GM04504 (cell line): ENCODE data around the gene TCEA3.
"Not testable (repeated sequence)": the region's sequence is repeated elsewhere in the genome, so short reads cannot be mapped to it uniquely, and the experiment has no call there.

ENCODE experiments used
- DNase-seq: peaks from one replicate; pipeline ENCODE4 v3.0.0-alpha.2; 2012; ENCODE audit warnings: low read depth

Gene TCEA3

GRCh38 chr1:23392125-23392855 lies 32.3 kb downstream of the TCEA3 start:
- DNase-seq: no peak

- DNase-seq: no peak
Measured at GRCh38 chr1:23389837-23390321, 34.7 kb downstream of the TCEA3 start.

DNA sequence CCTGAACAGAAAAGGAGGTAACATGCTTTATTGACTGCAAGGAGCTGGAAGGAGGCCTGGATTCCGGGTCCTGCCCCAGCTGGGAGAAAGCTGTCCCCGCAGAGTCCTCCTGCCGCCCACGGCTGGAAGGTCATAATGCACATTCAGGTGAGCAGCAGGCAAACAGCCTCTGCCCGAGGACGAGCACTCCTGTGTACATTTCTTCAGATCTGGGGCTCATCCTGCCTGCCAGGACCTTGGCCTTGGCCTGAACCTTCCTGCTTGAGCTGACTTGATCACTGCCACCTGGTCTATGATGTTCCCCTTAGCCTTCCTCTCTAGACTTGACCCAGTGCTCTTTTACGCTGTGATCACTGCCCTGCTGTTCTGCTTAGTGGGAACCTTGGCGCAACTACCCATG lies 37.1 kb downstream of the TCEA3 start:
- no peak for DNase-seq

DNA sequence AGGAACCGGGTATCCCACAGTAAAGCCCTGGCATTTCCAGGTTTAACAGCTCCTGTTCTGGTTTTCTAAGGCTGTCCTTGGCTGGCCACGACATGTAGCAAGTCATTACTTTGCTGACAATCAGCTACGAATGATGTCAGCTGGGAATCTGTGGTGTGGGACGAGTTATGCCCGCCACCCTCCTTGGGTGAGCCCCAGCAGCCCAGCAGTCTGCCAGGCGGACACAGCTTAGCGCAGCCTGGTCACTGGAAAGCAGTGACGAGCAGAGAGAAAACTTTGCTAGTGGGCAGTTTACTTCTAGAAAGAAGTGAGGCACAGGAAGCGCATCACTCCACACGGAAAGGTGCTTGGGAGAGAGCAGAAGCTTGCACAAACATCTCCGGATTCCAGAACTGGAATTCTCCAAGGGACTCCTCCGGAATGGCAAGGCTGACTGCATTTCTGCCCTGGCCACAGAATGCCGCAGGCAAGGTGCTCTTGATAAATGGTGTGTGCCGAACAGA lies 39.4 kb downstream of the TCEA3 start:
- DNase-seq: no peak

- DNase-seq: no peak
Measured at GRCh38 chr1:23384312-23385058, 40.1 kb downstream of the TCEA3 start.

DNA sequence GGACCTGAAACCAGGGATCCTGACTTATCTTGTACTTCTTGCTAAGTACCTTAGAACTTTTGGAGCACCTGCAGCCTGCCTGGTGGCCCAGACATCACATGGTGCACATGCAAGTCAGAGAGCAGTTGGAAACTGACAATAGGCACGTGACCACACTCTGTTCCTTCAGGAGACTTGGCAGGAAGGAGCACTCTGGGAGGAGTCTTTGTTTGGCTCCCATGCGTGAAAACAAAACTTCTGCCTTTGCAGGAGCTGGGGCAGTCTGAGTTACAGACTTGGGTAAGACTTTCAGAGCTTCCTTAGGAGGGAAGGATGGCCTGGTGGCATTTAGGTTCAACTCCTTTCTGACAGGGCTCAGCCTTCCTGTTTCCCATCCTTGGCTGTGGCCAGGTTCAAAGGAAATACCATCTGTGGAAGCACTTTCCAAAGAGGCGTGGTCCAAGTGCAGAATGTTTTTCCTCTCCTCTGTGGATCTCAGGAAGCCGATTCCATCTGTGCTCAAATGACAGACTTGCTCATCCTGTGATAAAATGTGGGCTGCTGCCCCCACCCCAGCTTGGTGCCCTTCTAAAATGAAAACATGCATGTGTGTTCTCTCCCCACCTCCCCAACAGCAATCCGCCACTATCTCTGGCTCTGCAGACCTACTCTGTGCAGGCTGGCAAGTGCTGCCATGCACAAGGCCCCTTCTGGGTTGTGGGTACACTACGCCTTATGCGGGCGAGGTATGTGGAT lies 40.8 kb downstream of the TCEA3 start:
- no peak for DNase-seq

- DNase-seq: no peak
Measured at GRCh38 chr1:23381233-23381885, 43.2 kb downstream of the TCEA3 start.

DNA sequence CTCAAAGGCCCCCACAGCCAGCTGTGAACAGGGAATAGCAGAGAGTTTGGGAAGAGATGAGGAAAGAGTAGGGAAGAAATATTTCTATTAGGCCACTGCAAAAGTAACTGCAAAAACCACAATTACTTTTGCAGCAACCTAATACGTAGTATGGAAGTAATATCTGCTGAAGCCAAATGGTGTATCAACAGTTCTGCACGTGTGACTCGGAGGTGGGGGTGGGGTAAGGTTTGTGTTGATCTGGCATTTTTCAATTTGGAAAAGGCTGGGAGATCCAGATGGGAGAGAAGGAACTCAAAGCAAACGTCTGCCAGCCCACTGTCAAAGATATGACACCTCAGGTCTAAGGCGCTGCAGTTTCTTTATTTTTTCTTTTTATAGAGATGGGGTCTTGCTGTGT lies 43.8 kb downstream of the TCEA3 start:
- DNase-seq: no peak

- not testable (repeated sequence) for DNase-seq
Measured at GRCh38 chr1:23380236-23380635, 44.3 kb downstream of the TCEA3 start.

DNA sequence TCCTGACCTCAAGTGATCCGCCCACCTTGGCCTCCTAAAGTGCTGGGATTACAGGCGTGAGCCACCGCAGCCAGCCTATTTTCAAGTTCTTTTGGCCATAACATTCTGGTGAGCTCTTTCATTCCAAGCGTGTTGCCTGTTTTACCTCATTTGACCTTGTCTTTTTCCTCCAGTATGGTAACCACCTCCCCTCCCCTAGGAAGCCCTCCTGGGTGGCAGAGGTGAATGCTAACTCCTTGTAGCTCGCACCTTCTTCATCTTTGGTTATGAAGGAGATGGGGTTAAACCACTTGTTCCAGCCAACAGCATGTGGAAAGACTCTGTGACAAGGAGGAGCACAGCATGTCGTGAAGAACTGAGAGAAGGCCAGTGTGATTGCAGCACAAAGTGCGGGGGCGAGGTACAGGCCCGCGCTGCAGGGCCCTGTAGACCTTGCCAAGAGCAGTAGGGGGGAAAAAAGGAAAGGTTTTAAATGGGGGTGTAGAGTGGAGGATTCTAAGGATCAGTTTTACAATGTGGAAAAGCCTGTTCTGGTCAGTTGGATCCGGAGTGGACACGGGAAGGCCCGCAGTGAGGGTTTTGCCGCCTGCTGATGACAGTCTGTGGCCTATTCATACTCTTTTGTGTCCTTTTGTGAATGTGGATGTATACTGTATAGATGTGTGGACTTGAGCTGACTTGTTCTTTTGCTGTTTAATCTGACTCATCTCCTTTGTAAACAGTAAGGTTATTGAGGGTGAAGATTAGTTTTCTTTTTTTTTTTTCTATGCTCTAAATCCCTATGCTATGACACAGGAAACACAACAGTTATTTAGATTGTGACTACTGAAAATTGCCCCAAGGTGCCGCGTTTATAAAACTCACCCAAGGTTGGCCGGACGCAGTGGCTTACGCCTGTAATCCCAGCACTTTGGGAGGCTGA lies 47.4 kb downstream of the TCEA3 start:
- DNase-seq: peak; percentile 62

DNA sequence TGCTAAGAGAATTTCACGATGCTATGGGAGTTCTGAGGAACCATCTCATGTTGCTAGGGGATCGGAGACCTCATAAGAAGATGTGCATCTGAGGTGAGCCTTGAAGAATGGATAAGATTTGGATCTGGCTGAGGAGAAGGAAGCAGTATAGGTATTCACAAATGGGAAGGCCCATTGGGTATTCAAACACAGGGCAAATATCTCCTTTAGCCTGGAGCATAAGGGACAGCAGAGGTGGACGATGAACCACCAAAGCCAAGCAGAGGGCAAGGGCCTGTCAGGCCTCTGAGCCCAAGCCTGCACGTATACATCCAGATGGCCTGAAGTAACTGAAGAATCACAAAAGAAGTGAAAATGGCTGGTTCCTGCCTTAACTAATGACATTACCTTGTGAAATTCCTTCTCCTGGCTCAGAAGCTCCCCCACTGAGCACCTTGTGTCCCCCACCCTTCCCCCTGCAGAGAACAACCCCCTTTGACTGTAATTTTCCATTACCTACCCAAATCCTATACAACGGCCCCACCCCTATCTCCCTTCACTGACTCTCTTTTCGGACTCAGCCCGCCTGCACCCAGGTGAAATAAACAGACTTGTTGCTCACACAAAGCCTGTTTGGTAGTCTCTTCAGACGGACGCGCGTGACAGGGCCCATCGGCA lies 50.3 kb downstream of the TCEA3 start:
- DNase-seq: not testable (repeated sequence)

- no peak for DNase-seq
Measured at GRCh38 chr1:23371987-23372880, 52.3 kb downstream of the TCEA3 start.

DNA sequence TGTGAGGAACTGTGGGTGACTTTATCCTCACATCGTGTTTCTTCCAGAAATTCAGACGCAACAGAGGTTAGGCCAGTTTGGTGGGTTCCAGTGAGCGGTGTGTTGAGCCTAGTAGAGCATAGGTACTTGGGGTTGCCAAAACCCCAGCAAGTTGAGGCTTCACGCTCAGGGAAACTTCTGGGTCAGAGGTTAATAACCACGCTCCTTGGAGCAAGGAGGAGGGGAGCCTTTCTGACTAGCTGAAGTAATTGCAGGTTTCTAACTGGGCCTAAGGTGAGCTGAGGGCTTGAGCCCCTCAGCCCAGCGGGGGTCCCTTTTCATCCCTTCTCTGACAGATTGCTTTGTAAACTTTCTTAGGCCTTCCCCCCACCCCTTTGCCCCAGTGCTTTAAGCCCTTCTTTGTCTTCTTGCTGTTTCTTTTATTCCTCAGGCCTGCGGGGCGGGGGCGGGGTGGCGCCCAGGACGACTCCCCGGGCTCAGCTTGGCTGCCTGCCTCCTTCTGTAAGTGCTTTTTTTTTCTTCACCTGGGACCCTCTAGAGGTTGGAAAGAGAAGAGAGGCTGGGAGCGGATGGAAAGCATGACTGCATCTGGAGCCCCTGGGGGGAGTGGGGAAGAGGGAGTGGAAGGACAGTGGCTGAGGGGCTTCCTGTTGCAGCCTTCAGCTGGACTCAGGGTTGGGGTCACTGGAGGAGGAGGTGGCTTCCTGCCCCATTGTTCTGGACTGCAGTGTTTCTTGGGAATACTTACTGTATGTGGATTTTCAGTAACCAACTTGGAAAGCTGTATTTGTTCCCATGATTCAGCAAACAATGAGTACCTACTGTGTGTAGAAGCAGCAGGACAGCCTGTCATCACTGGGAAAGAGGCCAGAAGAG lies 53.6 kb downstream of the TCEA3 start:
- no peak for DNase-seq

DNA sequence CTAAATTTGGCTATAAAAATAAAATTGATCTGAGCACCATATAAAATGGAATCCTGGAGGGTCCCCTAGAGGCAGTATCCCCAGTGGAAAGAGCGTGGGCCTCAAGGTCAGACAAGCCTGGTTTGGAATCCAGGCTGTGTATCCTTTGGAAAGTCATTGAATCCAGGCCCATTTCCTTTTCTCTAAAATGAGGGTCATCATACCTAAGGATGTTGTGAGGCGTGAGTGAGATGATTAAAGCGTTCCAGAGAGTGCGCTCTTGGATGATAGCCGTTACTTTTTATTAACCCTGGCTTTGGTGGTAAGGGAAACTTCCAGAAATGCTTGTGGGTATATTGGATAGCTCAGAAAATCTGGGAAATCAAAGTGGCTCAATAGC lies 54.2 kb downstream of the TCEA3 start:
- no peak for DNase-seq

DNA sequence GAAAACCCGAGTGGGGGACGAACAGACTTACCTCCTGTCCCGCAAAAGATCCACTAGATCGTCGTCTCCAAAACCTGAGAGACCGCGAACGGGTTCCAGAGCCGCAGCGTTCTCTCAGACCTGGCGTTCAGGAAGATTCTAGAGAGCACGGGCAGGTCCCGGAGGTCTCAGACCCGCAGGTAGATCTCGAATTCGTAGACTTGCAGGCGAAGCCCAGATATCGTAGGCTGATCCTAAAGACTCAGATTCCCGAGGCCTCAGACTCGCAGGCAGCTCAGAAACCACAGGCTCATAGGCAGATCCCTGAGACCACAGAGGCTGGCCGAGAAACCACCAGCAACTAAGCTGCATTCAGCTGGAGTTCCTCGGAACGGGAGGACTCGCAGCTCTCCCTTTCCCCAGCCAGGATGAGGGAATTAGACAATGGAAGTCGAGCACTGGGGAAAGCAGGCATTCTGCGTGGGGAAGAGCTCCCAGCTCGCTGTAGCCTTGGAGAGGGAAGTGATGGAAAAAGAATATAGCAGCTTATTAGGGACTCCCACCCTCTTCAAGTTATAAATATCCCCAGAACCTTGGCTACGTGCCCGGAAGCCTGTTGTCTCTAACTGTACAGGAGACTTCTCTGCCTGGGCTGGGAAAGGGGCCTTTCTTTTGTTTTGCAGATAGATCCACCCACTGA lies 55.1 kb downstream of the TCEA3 start, which contains the start of gene ZNF436:
ZNF436 (minus strand) TSS at position 502 of the 679 bp plus-strand sequence. CDS start 1,831 bp downstream, outside the sequence.
- DNase-seq: peak; percentile 50

DNA sequence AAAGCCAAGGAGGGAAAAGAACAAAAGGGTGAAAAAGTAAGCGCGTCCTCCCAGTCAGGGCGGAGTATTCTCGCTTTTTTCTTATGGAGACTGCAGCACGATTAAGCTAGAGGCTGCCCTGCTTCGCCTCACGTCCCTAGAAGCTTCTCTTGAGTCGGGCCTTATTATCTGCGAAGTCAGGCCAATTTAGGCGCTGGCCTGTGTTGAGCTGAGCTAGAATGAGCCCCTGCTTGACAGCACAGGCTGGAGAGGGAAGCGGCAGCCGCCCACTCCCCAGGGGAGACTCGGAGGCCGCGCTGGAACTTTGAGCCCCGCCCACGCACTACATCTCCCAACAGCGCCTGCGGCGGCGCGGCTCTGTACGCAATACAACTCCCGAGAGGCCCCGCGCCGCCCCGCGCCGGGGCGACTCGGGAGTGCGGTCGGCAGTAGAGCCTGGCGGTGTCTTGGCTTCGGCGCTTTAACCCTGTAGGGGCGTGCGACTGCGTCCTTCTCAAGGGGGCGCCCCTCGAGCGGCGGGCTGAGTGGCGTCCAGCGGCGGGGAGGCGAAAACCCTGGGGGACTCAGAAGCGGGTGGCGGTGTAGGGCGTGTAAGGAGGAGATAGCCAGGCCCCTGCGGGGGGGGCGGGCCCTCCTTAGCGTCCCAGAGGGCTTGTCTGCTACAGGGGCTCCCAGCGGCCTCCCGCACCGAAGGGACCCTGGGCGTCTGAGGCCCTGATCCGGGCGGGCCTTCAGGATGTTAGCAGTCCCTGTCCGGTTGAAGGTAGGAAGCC lies 55.8 kb downstream of the TCEA3 start:
- peak; percentile 80 for DNase-seq
